K562 (cell line): ENCODE results near the gene ADCY5. TPM values are rescaled to one million over a fixed set of nuclear protein-coding genes. Genes with fewer than 3 reads are reported as not detected.

Experiments used
- ATAC-seq: fragments of 200-7000 bp; cut with Tn5 transposase; 3 replicates; pipeline ENCODE4 v1.9.1; 2020; ENCODE audit warnings: moderate library complexity
- BruUV-seq: library from RNA; stranded (reverse); fragments of 400-500 nt; replicated peaks from 2 replicates; lab custom pipeline; 2021; lab: Mats Ljungman, UMichigan
- CTCF ChIA-PET: fragments of 300-600 bp; formaldehyde crosslinking; extraction: SDS; loops from one replicate; lab custom pipeline; 2021; ENCODE audit warnings: low intra/inter-chr PET ratio; lab: Yijun Ruan, JAX
- POLR2A ChIA-PET: fragments of 300-600, 350-650 bp; sonication (Branson Sonifier 250); formaldehyde crosslinking; extraction: SDS; loops from one replicate; lab custom pipeline; 2021; ENCODE audit warnings: antibody characterized with exemption, inconsistent platforms; lab: Yijun Ruan, JAX
- DNase-seq, 4 experiments: peaks; one replicate each; pipeline versions ENCODE4 v3.0.0 to v3.0.0-alpha.2; 2011 to 2018; ENCODE audit warnings: low spot score in 3 of 4, mixed read lengths in 3 of 4; ENCODE audit errors: extremely low read depth in 1 of 4
- FAIRE-seq: peaks from 2 replicates; lab custom pipeline; 2011; peaks lifted over from hg19 to GRCh38; lab: Jason Lieb, UNC
- H2AFZ ChIP-seq: 2 replicates; pipeline ENCODE4 v1.6.0; 2011; ENCODE audit warnings: low read depth, low read length, control low read depth, inconsistent platforms
- H3K27ac ChIP-seq: fragments of 200-600 bp; 3 replicates; pipeline ENCODE4 v1.8.0; 2011; ENCODE audit warnings: low read depth, mild to moderate bottlenecking, control low read depth, inconsistent platforms, low read length, moderate library complexity, mixed read lengths; ENCODE audit errors: extremely low read depth
- H3K27me3 ChIP-seq, 2 experiments: fragments of 300-600 bp in 1 of 2; 2 replicates in 1 of 2; 3 replicates in 1 of 2; pipeline versions ENCODE4 v1.6.0 to v1.8.0; 2011; ENCODE audit warnings: inconsistent platforms in 2 of 2, low read length in 2 of 2, mild to moderate bottlenecking in 1 of 2, mixed read lengths in 1 of 2, moderate library complexity in 1 of 2; ENCODE audit not compliant: control insufficient read depth in 2 of 2, insufficient read depth in 2 of 2
- H3K36me3 ChIP-seq: fragments of 300-600 bp; 3 replicates; pipeline ENCODE4 v1.8.0; 2011; ENCODE audit warnings: mild to moderate bottlenecking, low read length, inconsistent platforms; ENCODE audit not compliant: control insufficient read depth, insufficient read depth
- H3K4me1 ChIP-seq, 2 experiments: fragments of 200-600 bp in 1 of 2; replicated peaks in 1 of 2; 2 replicates in 1 of 2; 3 replicates in 1 of 2; pipeline versions ENCODE4 v1.5.1 to v1.8.0; 2011; ENCODE audit warnings: inconsistent platforms in 2 of 2, low read length in 2 of 2, mild to moderate bottlenecking in 1 of 2, mixed read lengths in 1 of 2, moderate library complexity in 1 of 2; ENCODE audit not compliant: control insufficient read depth in 2 of 2, insufficient read depth in 2 of 2
- H3K4me2 ChIP-seq: 2 replicates; pipeline ENCODE4 v1.6.1; 2011; ENCODE audit warnings: low read length, control low read depth, inconsistent platforms, mixed read lengths; ENCODE audit not compliant: insufficient read depth
- H3K4me3 ChIP-seq: fragments of 200-600 bp; sonication (generic), shearing (Covaris generic); 2 replicates; pipeline ENCODE4 v1.5.1; 2016; ENCODE audit warnings: control low read depth, inconsistent platforms
- H3K79me2 ChIP-seq: fragments of 200-600 bp; 3 replicates; pipeline ENCODE4 v1.8.0; 2011; ENCODE audit warnings: low read length, inconsistent platforms; ENCODE audit not compliant: control insufficient read depth, insufficient read depth
- H3K9ac ChIP-seq, 2 experiments: 2 replicates each; pipeline versions ENCODE4 v1.6.0 to v1.6.1; 2011; ENCODE audit warnings: low read depth in 2 of 2, low read length in 2 of 2, control low read depth in 1 of 2, inconsistent platforms in 1 of 2, mild to moderate bottlenecking in 1 of 2, mixed read lengths in 1 of 2; ENCODE audit not compliant: insufficient read depth in 1 of 2
- H3K9me1 ChIP-seq: one replicate; pipeline ENCODE4 v1.6.0; 2011; ENCODE audit warnings: inconsistent platforms, mild to moderate bottlenecking, low read length, moderate library complexity; ENCODE audit not compliant: control insufficient read depth, insufficient read depth
- H3K9me3 ChIP-seq: replicated peaks from 2 replicates; pipeline ENCODE4 v1.5.1; 2011; ENCODE audit warnings: low read depth, low read length, inconsistent platforms; ENCODE audit not compliant: control insufficient read depth, insufficient read depth
- H4K20me1 ChIP-seq: replicated peaks from 2 replicates; pipeline ENCODE4 v1.6.1; 2011; ENCODE audit warnings: low read length, inconsistent platforms, mixed read lengths; ENCODE audit not compliant: control insufficient read depth, insufficient read depth
- ATF3 ChIP-seq, 2 experiments: fragments of 450-650 bp in 1 of 2; sonication (generic) in 1 of 2; formaldehyde crosslinking in 1 of 2; IDR thresholded peaks in 1 of 2; conservative IDR thresholded peaks in 1 of 2; 2 replicates each; pipeline versions ENCODE4 v1.6.1 to v1.8.1; 2016 to 2023; ENCODE audit warnings: mild to moderate bottlenecking in 2 of 2, moderate library complexity in 2 of 2, inconsistent platforms in 1 of 2, missing genetic modification reagents in 1 of 2
- CBFA2T2 ChIP-seq: fragments of 450-650 bp; conservative IDR thresholded peaks from 2 replicates; pipeline ENCODE4 v1.6.1; 2017; ENCODE audit warnings: mild to moderate bottlenecking
- CEBPG ChIP-seq, 3 experiments: fragments of 200-800 bp in 1 of 3; sonication (Bioruptor generic) in 1 of 3; sonication (generic) in 1 of 3; formaldehyde crosslinking in 1 of 3; IDR thresholded peaks in 2 of 3; conservative IDR thresholded peaks in 1 of 3; 2 replicates each; pipeline versions ENCODE4 v1.6.1 to v1.8.0; 2016 to 2022; ENCODE audit warnings: missing compliant biosample characterization in 2 of 3, missing genetic modification characterization in 2 of 3, mild to moderate bottlenecking in 1 of 3, missing genetic modification reagents in 1 of 3
- MECOM ChIP-seq: fragments of 250-450 bp; sonication (Bioruptor Pico); IDR thresholded peaks from 2 replicates; pipeline ENCODE4 v1.8.0; 2022; ENCODE audit warnings: inconsistent platforms
- SMARCC2 ChIP-seq: fragments of 450-650 bp; IDR thresholded peaks from 2 replicates; pipeline ENCODE4 v1.6.1; 2017; ENCODE audit warnings: antibody characterized with exemption, moderate library complexity, mild to moderate bottlenecking, low read depth
- TCF7 ChIP-seq: sonication (generic); IDR thresholded peaks from 2 replicates; pipeline ENCODE4 v1.6.1; 2016; ENCODE audit warnings: antibody characterized with exemption, borderline replicate concordance
- XRCC3 ChIP-seq: fragments of 450-650 bp; IDR thresholded peaks from 2 replicates; pipeline ENCODE4 v1.6.1; 2017; ENCODE audit warnings: mild to moderate bottlenecking, moderate library complexity
- YY1 ChIP-seq, 3 experiments: IDR thresholded peaks; 2 replicates each; pipeline ENCODE4 v1.6.1; 2011; ENCODE audit warnings: low read length in 2 of 3, mild to moderate bottlenecking in 2 of 3, moderate library complexity in 2 of 3, borderline replicate concordance in 1 of 3, control low read depth in 1 of 3, low read depth in 1 of 3; ENCODE audit not compliant: insufficient read depth in 3 of 3, insufficient replicate concordance in 2 of 3, control insufficient read depth in 1 of 3, insufficient read length in 1 of 3; ENCODE audit errors: extremely low read depth in 1 of 3
- ZBTB1 ChIP-seq: sonication (generic); formaldehyde crosslinking; IDR thresholded peaks from 2 replicates; pipeline ENCODE4 v1.8.1; 2023; ENCODE audit warnings: missing genetic modification reagents, low read depth, mild to moderate bottlenecking, borderline replicate concordance
- WGBS: fragments of 100-300 bp; shearing (Covaris generic); methylation state at CpG from one replicate; pipeline ENCODE4 v1.1.6; 2016; ENCODE audit warnings: low coverage, mixed read lengths; ENCODE audit not compliant: insufficient coverage; ENCODE audit errors: missing lambda C conversion rate; 5-methylcytosine and 5-hydroxymethylcytosine counted together
- in situ Hi-C: fragments of 300-500 bp; cut with MboI; formaldehyde crosslinking; loops from 4 replicates; pipeline ENCODE4 v1.15.0; 2018; ENCODE audit warnings: inconsistent platforms, mixed read lengths
- intact Hi-C: fragments of 100-400 bp; cut with micrococcal nuclease; formaldehyde crosslinking; loops from 2 replicates; pipeline ENCODE4 v1.14.2; 2022
- polyA plus RNA-seq, 8 experiments: library from polyadenylated mRNA; depleted of rRNA in 4 of 8; stranded (reverse) in 5 of 8; unstranded in 3 of 8; fragments of >200 nt; fragmentation: Nextera tagmentation in 2 of 8; fragmentation: Illumina TruSeq in 1 of 8; extraction: Ambion mirVana in 2 of 8; extraction: Trizol in 1 of 8; gene quantifications; 2 replicates each; pipeline versions ENCODE4 v1.2.1 to v1.2.3, GENCODE V29; 2011 to 2014; ENCODE audit warnings: inconsistent platforms in 1 of 8, missing spikeins in 1 of 8
- total RNA-seq, 7 experiments: library from RNA; depleted of rRNA in 6 of 7; stranded (reverse); fragments of >200 nt in 6 of 7; fragmentation: Illumina TruSeq in 2 of 7; extraction: Trizol in 2 of 7; gene quantifications; 2 replicates each; pipeline versions ENCODE4 v1.2.1 to v1.2.3, GENCODE V29; 2011 to 2021; ENCODE audit warnings: low replicate concordance in 1 of 7

ADCY5 gene
- total and polyA plus RNA-seq, 9 of the 15 experiments (the other 6 are each of a cell fraction or from before 2014, with no cell fraction given), result under 0.01 TPM; not detected in 8

- in situ Hi-C loops (no loop called here), intact Hi-C loops (no loop called here)
- Histone ChIP-seq H3K27ac (no peak overlapping the region), H3K36me3 (no peaks in the 10 kb centered on the region), H3K9me3 (no peaks in the 10 kb centered on the region), H3K4me2 (no peak overlapping the region), H3K4me3 (no peak overlapping the region), H3K9ac (no peak overlapping the region), H3K4me1 (no peaks in the 10 kb centered on the region), H3K79me2 (no peaks in the 10 kb centered on the region), H3K27me3 (peaks cover 10 to 65% of the 10 kb centered on the region in 2 experiments; a peak in 4 of 5 replicates), H3K9me1 (no peaks in the 10 kb centered on the region), H2AFZ (no peak overlapping the region), H4K20me1 (no peaks in the 10 kb centered on the region)
- ChIA-PET CTCF (no interaction called here), POLR2A (no interaction called here)
- WGBS, result 0% methylated on average over 2 of the region's 2 CpGs
- FAIRE-seq (no peak), DNase-seq (no peak), ATAC-seq (no peak)
- no TSS peak for BruUV-seq
- TF ChIP-seq XRCC3, result no peak
These were observed 29.4 kb upstream of the ADCY5 start for GRCh38 chr3:123478314-123478713.

GRCh38 chr3:123476967-123477750 lies 28.3 kb upstream of the ADCY5 start:
- in situ Hi-C loops (no loop called here), intact Hi-C loops (no loop called here)
- H3K79me2 ChIP-seq, result no peaks in the 10 kb centered on the region
- H3K9me1 ChIP-seq, result no peaks in the 10 kb centered on the region
- H4K20me1 ChIP-seq, result no peaks in the 10 kb centered on the region
- no peak for ATAC-seq
- FAIRE-seq, result no peak
- WGBS, result 5% methylated on average over 15 of the region's 15 CpGs
- H3K4me2 ChIP-seq, result no peak overlapping the region
- H3K4me3 ChIP-seq, result no peak overlapping the region
- DNase-seq, result no peak
- H2AFZ ChIP-seq, result no peak overlapping the region
- no peak overlapping the region for H3K9ac ChIP-seq
- peaks cover 10 to 57% of the 10 kb centered on the region in 2 experiments; a peak in 4 of 5 replicates for H3K27me3 ChIP-seq
- POLR2A ChIA-PET, result no interaction called here
- no peaks in the 10 kb centered on the region for H3K36me3 ChIP-seq
- H3K27ac ChIP-seq, result no peak overlapping the region
- BruUV-seq, result no TSS peak
- H3K4me1 ChIP-seq, result no peaks in the 10 kb centered on the region
- no peaks in the 10 kb centered on the region for H3K9me3 ChIP-seq
- CTCF ChIA-PET, result no interaction called here
- TF ChIP-seq SMARCC2 (no peak), YY1 (IDR thresholded peaks at IDR 0.05; ENCODE audit: borderline replicate concordance in 1 of 3, control insufficient read depth in 1 of 3, extremely low read depth in 1 of 3, insufficient read depth in 3 of 3, insufficient read length in 1 of 3, insufficient replicate concordance in 2 of 3, low read depth in 1 of 3, low read length in 2 of 3) (no peak), CEBPG (CRISPR knock-in tag; IDR thresholded peaks at IDR 0.05) (no peak), CEBPG (tag; conservative IDR thresholded peaks at IDR 0.05 in 1 of 2, IDR thresholded peaks at IDR 0.05 in 1 of 2) (0 out of 4 replicates have a peak, but pooled peaks of 1 of the 2 experiments have one; percentile 20), TCF7 (no peak), ATF3 (IDR thresholded peaks at IDR 0.05) (peak; percentile 23; the same call in 1 of the 2 replicates), ATF3 (CRISPR knock-in tag; conservative IDR thresholded peaks at IDR 0.05) (no peak), MECOM (no peak), CBFA2T2 (no peak), ZBTB1 (CRISPR knock-in tag) (no peak)
